H1 (cell line): Measurements from ENCODE around the gene BORCS8. TPM values are rescaled to one million over a fixed set of nuclear protein-coding genes. Genes with fewer than 3 reads are reported as not detected.

ENCODE experiments used
- CTCF ChIA-PET: fragments of 300-600 bp; sonication (Branson Sonifier 250); formaldehyde crosslinking; loops from one replicate; lab custom pipeline; 2021; ENCODE audit not compliant: partially characterized antibody; lab: Charles Lee
- POLR2A ChIA-PET: fragments of 300-600 bp; sonication (Branson Sonifier 250); formaldehyde crosslinking; loops from one replicate; lab custom pipeline; 2021; ENCODE audit warnings: inconsistent platforms; ENCODE audit not compliant: partially characterized antibody; lab: Charles Lee
- DNase-seq, 2 experiments: peaks; one replicate each; pipeline versions ENCODE4 v3.0.0 to v3.0.0-alpha.2; 2010 to 2022; ENCODE audit warnings: low spot score in 2 of 2, low read depth in 1 of 2, mixed read lengths in 1 of 2
- FAIRE-seq: peaks from 2 replicates; lab custom pipeline; 2011; peaks lifted over from hg19 to GRCh38; lab: Jason Lieb, UNC
- H2AFZ ChIP-seq: 2 replicates; pipeline ENCODE4 v1.8.1; 2012; ENCODE audit warnings: low read length, inconsistent platforms
- H2AK5ac ChIP-seq: 2 replicates; pipeline ENCODE4 v1.6.1; 2013; ENCODE audit warnings: low read depth, low read length
- H2BK120ac ChIP-seq: replicated peaks from 2 replicates; pipeline ENCODE3; 2013; ENCODE audit warnings: low read depth, low read length, inconsistent platforms
- H2BK12ac ChIP-seq: 2 replicates; pipeline ENCODE4 v1.6.1; 2013; ENCODE audit warnings: low read depth, low read length
- H2BK15ac ChIP-seq: 2 replicates; pipeline ENCODE4 v1.6.1; 2013; ENCODE audit warnings: low read length
- H2BK20ac ChIP-seq: 2 replicates; pipeline ENCODE4 v1.6.1; 2013; ENCODE audit warnings: low read length
- H2BK5ac ChIP-seq: 2 replicates; pipeline ENCODE4 v1.6.1; 2013; ENCODE audit warnings: low read depth, low read length
- H3K14ac ChIP-seq: 2 replicates; pipeline ENCODE4 v1.6.1; 2013; ENCODE audit warnings: inconsistent platforms; ENCODE audit not compliant: insufficient read length
- H3K18ac ChIP-seq: 2 replicates; pipeline ENCODE4 v1.6.1; 2013; ENCODE audit warnings: low read length; ENCODE audit errors: extremely low read depth
- H3K23ac ChIP-seq: 2 replicates; pipeline ENCODE4 v1.6.1; 2013; ENCODE audit warnings: inconsistent platforms; ENCODE audit not compliant: insufficient read length
- H3K23me2 ChIP-seq: 2 replicates; pipeline ENCODE4 v1.6.1; 2013; ENCODE audit warnings: low read depth, low read length
- H3K27ac ChIP-seq: 2 replicates; pipeline ENCODE4 v1.6.1; 2011; ENCODE audit warnings: low read depth, low read length, inconsistent platforms
- H3K27me3 ChIP-seq, 4 experiments: replicated peaks in 1 of 4; 1 replicate in 1 of 4; 2 replicates in 3 of 4; pipeline versions ENCODE4 v1.6.1 to v1.8.1; 2011 to 2013; ENCODE audit warnings: low read length in 3 of 4, mild to moderate bottlenecking in 3 of 4, inconsistent platforms in 2 of 4, mixed read lengths in 2 of 4, moderate library complexity in 1 of 4; ENCODE audit not compliant: control insufficient read depth in 3 of 4, insufficient read depth in 3 of 4; ENCODE audit errors: extremely low read depth in 1 of 4
- H3K36me3 ChIP-seq, 4 experiments: 2 replicates each; pipeline versions ENCODE4 v1.6.1 to v1.8.1; 2011 to 2013; ENCODE audit warnings: mild to moderate bottlenecking in 4 of 4, low read length in 3 of 4, moderate library complexity in 2 of 4, control low read depth in 1 of 4, inconsistent platforms in 1 of 4; ENCODE audit not compliant: insufficient read depth in 4 of 4, control insufficient read depth in 2 of 4
- H3K4ac ChIP-seq: replicated peaks from 2 replicates; pipeline ENCODE3; 2013; ENCODE audit warnings: low read length, low read depth, mixed read lengths, inconsistent platforms; ENCODE audit not compliant: insufficient read length
- H3K4me1 ChIP-seq, 4 experiments: replicated peaks in 1 of 4; 1 replicate in 1 of 4; 2 replicates in 3 of 4; pipeline versions ENCODE4 v1.6.1 to v1.8.1; 2011 to 2013; ENCODE audit warnings: low read length in 3 of 4, inconsistent platforms in 2 of 4, mixed read lengths in 1 of 4; ENCODE audit not compliant: insufficient read depth in 4 of 4, control insufficient read depth in 3 of 4
- H3K4me2 ChIP-seq, 2 experiments: 2 replicates each; pipeline versions ENCODE4 v1.6.1 to v1.8.1; 2011 to 2013; ENCODE audit warnings: low read depth in 2 of 2, low read length in 2 of 2, control low read depth in 1 of 2, inconsistent platforms in 1 of 2, mild to moderate bottlenecking in 1 of 2; ENCODE audit not compliant: insufficient read depth in 1 of 2
- H3K4me3 ChIP-seq, 4 experiments: fragments of 200-600, 300-600 bp in 1 of 4; sonication (generic), shearing (Covaris generic), sonication (Bioruptor Twin) in 1 of 4; 2 replicates each; pipeline versions ENCODE4 v1.5.1 to v1.8.1; 2011 to 2016; ENCODE audit warnings: low read length in 4 of 4, low read depth in 3 of 4, control low read depth in 2 of 4, inconsistent platforms in 2 of 4, mild to moderate bottlenecking in 2 of 4, mixed read lengths in 1 of 4, moderate library complexity in 1 of 4; ENCODE audit not compliant: insufficient read depth in 2 of 4; ENCODE audit errors: extremely low read depth in 1 of 4
- H3K56ac ChIP-seq: replicated peaks from 2 replicates; pipeline ENCODE3; 2013; ENCODE audit warnings: low read depth, mild to moderate bottlenecking, mixed read lengths, low read length, inconsistent platforms; ENCODE audit not compliant: insufficient read length
- H3K79me1 ChIP-seq: 2 replicates; pipeline ENCODE4 v1.6.1; 2013; ENCODE audit warnings: low read depth, low read length, control low read depth
- H3K79me2 ChIP-seq, 2 experiments: 2 replicates each; pipeline versions ENCODE4 v1.6.1 to v1.8.1; 2012 to 2013; ENCODE audit warnings: low read length in 2 of 2, mild to moderate bottlenecking in 2 of 2, inconsistent platforms in 1 of 2; ENCODE audit not compliant: insufficient read depth in 2 of 2, control insufficient read depth in 1 of 2
- H3K9ac ChIP-seq, 4 experiments: replicated peaks in 1 of 4; 1 replicate in 1 of 4; 2 replicates in 3 of 4; pipeline versions ENCODE4 v1.6.1 to v1.8.1; 2011 to 2013; ENCODE audit warnings: low read depth in 3 of 4, low read length in 3 of 4, control low read depth in 2 of 4, mild to moderate bottlenecking in 2 of 4, moderate library complexity in 2 of 4, inconsistent platforms in 1 of 4; ENCODE audit errors: extremely low read depth in 1 of 4
- H3K9me3 ChIP-seq, 2 experiments: 2 replicates each; pipeline versions ENCODE4 v1.6.1 to v1.8.1; 2012 to 2013; ENCODE audit warnings: mild to moderate bottlenecking in 2 of 2, moderate library complexity in 2 of 2, control low read depth in 1 of 2, inconsistent platforms in 1 of 2, low read depth in 1 of 2, low read length in 1 of 2, mixed read lengths in 1 of 2; ENCODE audit not compliant: insufficient read depth in 2 of 2
- H4K20me1 ChIP-seq, 2 experiments: replicated peaks in 1 of 2; 2 replicates each; pipeline versions ENCODE3 to v1.8.1; 2011 to 2013; ENCODE audit warnings: inconsistent platforms in 2 of 2, low read length in 2 of 2, mild to moderate bottlenecking in 1 of 2; ENCODE audit not compliant: insufficient read depth in 2 of 2, control insufficient read depth in 1 of 2
- H4K5ac ChIP-seq: 2 replicates; pipeline ENCODE4 v1.6.1; 2013; ENCODE audit warnings: low read length, low read depth, mixed read lengths, inconsistent platforms; ENCODE audit not compliant: insufficient read length
- H4K8ac ChIP-seq: 2 replicates; pipeline ENCODE4 v1.8.0; 2013; ENCODE audit warnings: mild to moderate bottlenecking, moderate library complexity, low read length, inconsistent platforms; ENCODE audit not compliant: insufficient read depth; ENCODE audit errors: extremely low read depth
- H4K91ac ChIP-seq: replicated peaks from 2 replicates; pipeline ENCODE3; 2013; ENCODE audit warnings: low read length, mixed read lengths, inconsistent platforms; ENCODE audit not compliant: insufficient read length
- HDAC2 ChIP-seq, 2 experiments: fragments of 300-600 bp in 1 of 2; sonication (generic) in 1 of 2; IDR thresholded peaks; 2 replicates each; pipeline ENCODE4 v1.6.1; 2011 to 2012; ENCODE audit warnings: low read depth in 2 of 2, low read length in 2 of 2, mild to moderate bottlenecking in 2 of 2, moderate library complexity in 2 of 2, borderline replicate concordance in 1 of 2, inconsistent platforms in 1 of 2
- KDM1A ChIP-seq: fragments of 200-600, 300-600 bp; sonication (generic); IDR thresholded peaks from 2 replicates; pipeline ENCODE4 v1.7.1; 2016; ENCODE audit warnings: mild to moderate bottlenecking, low read length, borderline replicate concordance
- SP4 ChIP-seq: IDR thresholded peaks from 2 replicates; pipeline ENCODE4 v1.6.1; 2012; ENCODE audit warnings: low read length, inconsistent platforms
- WGBS, 2 experiments: shearing (Covaris generic) in 1 of 2; methylation state at CpG; one replicate each; pipeline versions ENCODE4 v1.1.6 to v1.1.7; 2013 to 2015; ENCODE audit warnings: low lambda C conversion rate in 2 of 2, mixed read lengths in 2 of 2, inconsistent platforms in 1 of 2, low coverage in 1 of 2, missing lambda C conversion rate in 1 of 2; ENCODE audit not compliant: insufficient replicate concordance in 2 of 2, insufficient coverage in 1 of 2, insufficient read length in 1 of 2; ENCODE audit errors: extremely low coverage in 1 of 2, missing lambda C conversion rate in 1 of 2; 5-methylcytosine and 5-hydroxymethylcytosine counted together
- polyA plus RNA-seq, 7 experiments: library from polyadenylated mRNA; depleted of rRNA in 3 of 7; stranded (reverse) in 5 of 7; unstranded in 2 of 7; fragments of >200 nt in 5 of 7; fragments of 200-250 nt in 2 of 7; gene quantifications; 1 replicate in 5 of 7; 2 replicates in 1 of 7; 4 replicates in 1 of 7; pipeline versions ENCODE4 v1.2.1 to v1.2.3, GENCODE V29; 2011 to 2013; ENCODE audit warnings: missing spikeins in 2 of 7, mixed read lengths in 2 of 7
- total RNA-seq: library from RNA; stranded (reverse); fragmentation: NEBNext Ultra II Directional; extraction: Animal tissue kit (Norgen Biotek cat#: 25700); gene quantifications from 2 replicates; pipeline ENCODE4 v1.2.1, GENCODE V29; 2021

The BORCS8 gene
- total and polyA plus RNA-seq, 2 of the 8 experiments (the other 6 are each of a cell fraction or from before 2014, with no cell fraction given): 15.0 to 15.9 TPM

DNA sequence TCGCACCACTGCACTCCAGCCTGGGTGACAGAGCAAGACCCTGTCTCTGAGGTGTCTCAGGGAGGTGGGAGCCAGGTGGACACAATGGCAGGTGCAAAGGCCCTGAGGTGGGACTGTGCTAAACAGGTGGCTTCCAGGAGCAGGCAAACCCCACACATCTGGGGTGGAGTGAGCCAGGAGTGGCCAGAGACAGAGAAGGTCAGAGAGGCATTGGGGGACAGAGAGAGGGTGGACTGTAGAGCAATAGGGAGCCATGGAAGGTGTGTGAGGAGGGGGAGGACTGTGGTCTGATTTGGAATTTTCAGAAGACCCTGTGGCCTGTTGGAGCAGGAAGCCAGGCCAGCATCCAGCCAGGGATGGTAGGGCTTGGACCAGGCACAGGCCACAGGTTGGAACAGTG lies 26.6 kb downstream of the BORCS8 start:
- no peak overlapping the region for H4K8ac ChIP-seq
- 91% methylated on average over 1 of the region's 1 CpG; no CpG with 5 or more reads in 1 of the 2 experiments for WGBS, 2 experiments
- H2BK5ac ChIP-seq: no peak overlapping the region
- FAIRE-seq (no peak), DNase-seq (no peak)
- no peak overlapping the region for H2AFZ ChIP-seq
- no peak overlapping the region for H3K4me2 ChIP-seq
- H3K4ac ChIP-seq: no peak overlapping the region
- H3K14ac ChIP-seq: no peak overlapping the region
- no peak overlapping the region for H3K23ac ChIP-seq
- no peak overlapping the region for H2BK20ac ChIP-seq
- no peaks in the 10 kb centered on the region for H3K9me3 ChIP-seq
- no peak overlapping the region for H2BK120ac ChIP-seq
- H2BK15ac ChIP-seq: no peak overlapping the region
- H4K5ac ChIP-seq: no peak overlapping the region
- H4K20me1 ChIP-seq: peaks cover 0 to 5% of the 10 kb centered on the region in 2 experiments
- ChIA-PET CTCF (interaction anchor here (0.6 to 1.0 kb wide), 2 partner anchors 40 to 49 kb away, joined by 3 read pairs; no protein-coding TSS in a partner anchor), POLR2A (interaction anchor here (1.0 kb wide), 1 partner anchor 9 kb away, joined by 3 read pairs; no protein-coding TSS in a partner anchor)
- peaks cover 8% of the 10 kb centered on the region; the same call in 1 of the 2 replicates for H3K23me2 ChIP-seq
- no peak overlapping the region for H3K18ac ChIP-seq
- peaks cover 0 to 9% (median 7%) of the 10 kb centered on the region in 4 experiments; a peak in 4 of 7 replicates for H3K4me1 ChIP-seq
- TF ChIP-seq HDAC2 (IDR thresholded peaks at IDR 0.05; ENCODE audit: borderline replicate concordance in 1 of 2, low read depth in 2 of 2, low read length in 2 of 2): peak in 1 of 2 experiments; percentile 75; a peak in 1 of 4 replicates
- no peak for TF ChIP-seq SP4
- peak; percentile 95 for TF ChIP-seq KDM1A
- H3K27ac ChIP-seq: no peak overlapping the region
- H2BK12ac ChIP-seq: 0 out of 2 replicates have a peak overlapping the region, but pooled peaks have one; percentile 17
- H3K79me1 ChIP-seq: no peaks in the 10 kb centered on the region
- H2AK5ac ChIP-seq: no peak overlapping the region
- no peaks in the 10 kb centered on the region for H3K36me3 ChIP-seq
- no peak overlapping the region for H3K4me3 ChIP-seq
- no peaks in the 10 kb centered on the region for H3K79me2 ChIP-seq
- H3K56ac ChIP-seq: no peak overlapping the region
- no peak overlapping the region for H4K91ac ChIP-seq
- peaks cover 2 to 16% (median 11%) of the 10 kb centered on the region in 4 experiments for H3K27me3 ChIP-seq
- H3K9ac ChIP-seq: no peak overlapping the region
